HFFc6 (cell line): Measurements from ENCODE around the gene BAAT. TPM values are rescaled to one million over a fixed set of nuclear protein-coding genes. Genes with fewer than 3 reads are reported as not detected.

Experiments used
- DNase-seq: peaks from one replicate; pipeline ENCODE4 v3.0.0-alpha.2; 2018
- H3K27ac Mint-ChIP-seq: 2 replicates; pipeline ENCODE4 v1.8.0; 2020; ENCODE audit warnings: mild to moderate bottlenecking, mixed read lengths
- H3K27me3 Mint-ChIP-seq: 2 replicates; pipeline ENCODE4 v1.8.0; 2021; ENCODE audit warnings: mild to moderate bottlenecking, moderate library complexity, mixed read lengths; ENCODE audit not compliant: insufficient read depth
- H3K36me3 Mint-ChIP-seq: 2 replicates; pipeline ENCODE4 v1.8.0; 2021; ENCODE audit warnings: low read depth, mixed read lengths
- H3K4me1 Mint-ChIP-seq: 2 replicates; pipeline ENCODE4 v1.8.0; 2020; ENCODE audit warnings: low read depth, mixed read lengths
- H3K4me3 Mint-ChIP-seq: 2 replicates; pipeline ENCODE4 v1.8.0; 2020; ENCODE audit warnings: mild to moderate bottlenecking, moderate library complexity, mixed read lengths
- H3K9me3 Mint-ChIP-seq: 2 replicates; pipeline ENCODE4 v1.8.0; 2020; ENCODE audit warnings: mild to moderate bottlenecking, mixed read lengths
- CTCF ChIP-seq: fragments of 200-600 bp; sonication (generic); IDR thresholded peaks from 2 replicates; pipeline ENCODE4 v1.5.0; 2021; ENCODE audit warnings: antibody characterized with exemption, mild to moderate bottlenecking
- total RNA-seq, 6 experiments: library from RNA; stranded (reverse); fragmentation: NEBNext Ultra II Directional; extraction: Animal tissue kit (Norgen Biotek cat#: 25700); gene quantifications; 2 replicates in 1 of 6; 3 replicates in 5 of 6; pipeline ENCODE4 v1.2.3, GENCODE V29; 2021

The BAAT gene
- total RNA-seq, 6 experiments from 2014 or later, result 0.08 TPM; not detected in 5

DNA sequence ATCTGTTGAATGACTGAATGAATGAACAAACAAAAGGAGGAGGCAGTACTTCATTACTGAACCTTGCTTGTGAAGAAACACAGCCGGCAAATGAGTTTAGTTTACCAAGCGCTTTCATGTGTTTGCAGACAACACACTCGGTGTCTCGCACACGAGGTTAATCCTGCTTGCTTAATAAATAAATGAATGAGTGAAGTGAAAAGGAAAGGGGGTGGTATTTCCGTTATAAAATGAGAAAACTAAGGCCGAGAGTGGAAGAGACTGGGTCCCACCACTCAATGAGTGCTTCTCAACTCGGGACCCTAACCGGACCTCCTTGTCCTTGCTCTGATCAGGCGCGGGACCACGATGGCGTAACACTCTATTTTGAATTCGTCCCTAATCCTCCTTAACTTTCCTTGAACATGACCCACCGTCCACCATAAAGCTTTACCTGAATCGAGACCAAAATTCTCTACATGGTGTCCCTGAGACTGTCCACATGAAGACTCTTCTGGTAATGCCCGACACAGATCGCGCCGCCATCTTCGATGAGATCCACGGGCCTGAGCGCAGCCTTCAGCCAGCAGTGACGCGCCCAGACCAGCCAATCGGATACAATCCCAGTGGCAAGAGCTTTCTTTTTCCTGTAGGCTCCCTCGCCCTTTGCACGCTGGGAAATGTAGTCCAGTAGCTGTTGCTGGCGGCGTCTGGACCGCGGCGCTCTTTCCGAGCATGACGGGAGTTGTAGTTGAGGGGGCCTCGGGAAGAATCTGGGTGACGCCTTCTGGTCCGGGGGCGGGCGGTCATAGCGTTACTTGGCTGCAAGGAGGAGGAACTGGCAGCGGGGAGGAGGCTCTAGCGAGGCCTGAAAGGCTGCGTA, 13.5 kb upstream of the BAAT start, which contains the start of the genes MRPL50 and ZNF189:
TSS of gene MRPL50 (minus strand) at position 551 of the 862 bp plus-strand sequence. CDS start at position 525, 26 bp downstream.
TSS of gene ZNF189 (plus strand) at position 784 of the 862 bp plus-strand sequence. CDS start 306 bp downstream, outside the sequence.
- Mint-ChIP-seq H3K27ac (peak within 1 kb of the TSS; percentile 98), H3K36me3 (peaks cover 69% of the 10 kb centered on the region), H3K4me1 (peaks cover 46% of the 10 kb centered on the region), H3K4me3 (peak within 1 kb of the TSS; percentile 98), H3K9me3 (peaks cover 9% of the 10 kb centered on the region), H3K27me3 (peaks cover 3% of the 10 kb centered on the region)
- peak; percentile 99 for DNase-seq
- no peak for TF ChIP-seq CTCF

DNA sequence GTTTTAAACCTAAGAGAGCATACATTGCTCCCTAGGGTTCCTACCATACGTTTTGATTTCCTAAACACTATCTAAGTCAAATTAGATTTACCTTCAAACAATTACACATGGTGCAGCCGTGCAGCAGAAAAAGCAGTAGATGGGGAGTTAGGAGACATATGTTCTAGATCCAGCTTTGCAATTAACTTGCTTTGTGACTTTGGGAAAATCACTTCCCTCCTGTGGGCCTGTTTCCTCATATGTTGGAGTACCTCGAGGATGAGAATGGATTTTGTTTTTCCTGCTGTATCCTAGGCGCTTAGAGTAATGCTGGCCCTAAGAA, 12.9 kb upstream of the BAAT start:
- Mint-ChIP-seq H3K36me3 (peaks cover 69% of the 10 kb centered on the region), H3K4me1 (peaks cover 49% of the 10 kb centered on the region), H3K27ac (peak overlapping the region; percentile 98), H3K9me3 (peaks cover 9% of the 10 kb centered on the region), H3K27me3 (peaks cover 3% of the 10 kb centered on the region), H3K4me3 (peak overlapping the region; percentile 98)
- DNase-seq, result no peak
- no peak for TF ChIP-seq CTCF

DNA sequence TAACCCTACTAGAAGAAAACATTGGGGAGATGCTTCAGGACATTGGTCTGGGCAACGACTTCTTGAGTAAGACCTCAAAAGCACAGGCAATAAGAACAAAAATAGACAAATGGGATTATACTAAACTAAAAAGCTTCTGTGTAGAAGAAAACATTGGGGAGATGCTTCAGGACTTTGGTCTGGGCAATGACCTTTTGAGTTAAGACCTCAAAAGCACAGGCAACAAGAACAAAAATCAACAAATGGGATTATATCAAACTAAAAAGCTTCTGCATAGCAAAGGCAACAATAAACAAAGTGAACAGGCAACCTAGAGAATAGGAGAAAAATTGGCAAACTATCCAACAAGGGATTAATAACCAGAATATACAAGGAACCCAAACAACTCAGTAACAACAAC, 9.9 kb upstream of the BAAT start:
- Mint-ChIP-seq H3K27me3 (peaks cover 2% of the 10 kb centered on the region), H3K4me3 (no peak overlapping the region), H3K27ac (no peak overlapping the region), H3K36me3 (peaks cover 47% of the 10 kb centered on the region), H3K9me3 (peaks cover 9% of the 10 kb centered on the region), H3K4me1 (peaks cover 42% of the 10 kb centered on the region)
- no peak for DNase-seq
- no peak for TF ChIP-seq CTCF

- DNase-seq, result no peak
- peaks cover 9% of the 10 kb centered on the region for H3K9me3 Mint-ChIP-seq
- no peak overlapping the region for H3K27ac Mint-ChIP-seq
- H3K27me3 Mint-ChIP-seq, result no peaks in the 10 kb centered on the region; the same call in 1 of the 2 replicates
- H3K4me3 Mint-ChIP-seq, result no peak overlapping the region
- H3K4me1 Mint-ChIP-seq, result peaks cover 40% of the 10 kb centered on the region
- H3K36me3 Mint-ChIP-seq, result peaks cover 47% of the 10 kb centered on the region
- TF ChIP-seq CTCF, result no peak
Observed at GRCh38 chr9:101393135-101393534, 8.3 kb upstream of the BAAT start.

GRCh38 chr9:101388507-101388993, 3.7 kb upstream of the BAAT start:
- Mint-ChIP-seq H3K27me3 (peaks cover 2% of the 10 kb centered on the region; the same call in 1 of the 2 replicates), H3K27ac (no peak overlapping the region; the same call in 1 of the 2 replicates), H3K4me3 (no peak overlapping the region), H3K36me3 (peaks cover 26% of the 10 kb centered on the region), H3K4me1 (peaks cover 18% of the 10 kb centered on the region; the same call in 1 of the 2 replicates), H3K9me3 (peaks cover 13% of the 10 kb centered on the region)
- no peak for TF ChIP-seq CTCF
- DNase-seq, result no peak
